HFF-Myc (cell line): Measurements from ENCODE around the gene TMEM236.

ENCODE experiments used
- DNase-seq: peaks from one replicate; pipeline ENCODE4 v3.0.0-alpha.2; 2011; ENCODE audit warnings: low read depth; ENCODE audit errors: extremely low read depth
- H3K4me3 ChIP-seq: replicated peaks from 2 replicates; pipeline ENCODE4 v1.5.1; 2011; ENCODE audit warnings: low read depth, mild to moderate bottlenecking, control low read depth, low read length
- TF ChIP-seq, protein P1 (sequence below): IDR thresholded peaks from 2 replicates; pipeline ENCODE4 v1.5.1; 2012; ENCODE audit warnings: mild to moderate bottlenecking, low read depth, low read length, control low read depth; ENCODE audit errors: missing control alignments

TMEM236 gene

DNA sequence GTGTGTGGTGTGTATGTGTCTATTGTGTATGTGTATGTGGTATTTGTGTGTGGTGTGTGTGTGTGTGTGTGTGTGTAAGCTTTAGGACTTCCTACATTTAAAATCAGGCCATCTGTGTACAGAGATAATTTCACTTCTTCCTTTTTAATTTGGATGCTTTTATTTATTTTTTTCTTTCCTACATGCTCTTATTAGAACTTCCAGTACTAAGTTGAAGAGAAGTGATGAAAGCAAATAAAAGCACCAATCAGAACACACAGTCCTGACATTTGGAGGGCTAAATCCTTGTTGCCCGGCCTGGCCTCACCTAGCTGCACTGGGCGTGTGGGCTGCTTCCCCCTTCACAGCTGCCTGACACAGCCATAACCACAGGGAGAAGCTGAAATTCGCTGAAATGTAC lies 53.3 kb downstream of the TMEM236 start:
- no peak for DNase-seq
- TF ChIP-seq, protein P1, sequence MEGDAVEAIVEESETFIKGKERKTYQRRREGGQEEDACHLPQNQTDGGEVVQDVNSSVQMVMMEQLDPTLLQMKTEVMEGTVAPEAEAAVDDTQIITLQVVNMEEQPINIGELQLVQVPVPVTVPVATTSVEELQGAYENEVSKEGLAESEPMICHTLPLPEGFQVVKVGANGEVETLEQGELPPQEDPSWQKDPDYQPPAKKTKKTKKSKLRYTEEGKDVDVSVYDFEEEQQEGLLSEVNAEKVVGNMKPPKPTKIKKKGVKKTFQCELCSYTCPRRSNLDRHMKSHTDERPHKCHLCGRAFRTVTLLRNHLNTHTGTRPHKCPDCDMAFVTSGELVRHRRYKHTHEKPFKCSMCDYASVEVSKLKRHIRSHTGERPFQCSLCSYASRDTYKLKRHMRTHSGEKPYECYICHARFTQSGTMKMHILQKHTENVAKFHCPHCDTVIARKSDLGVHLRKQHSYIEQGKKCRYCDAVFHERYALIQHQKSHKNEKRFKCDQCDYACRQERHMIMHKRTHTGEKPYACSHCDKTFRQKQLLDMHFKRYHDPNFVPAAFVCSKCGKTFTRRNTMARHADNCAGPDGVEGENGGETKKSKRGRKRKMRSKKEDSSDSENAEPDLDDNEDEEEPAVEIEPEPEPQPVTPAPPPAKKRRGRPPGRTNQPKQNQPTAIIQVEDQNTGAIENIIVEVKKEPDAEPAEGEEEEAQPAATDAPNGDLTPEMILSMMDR: no peak
- no peak overlapping the region for H3K4me3 ChIP-seq

DNA sequence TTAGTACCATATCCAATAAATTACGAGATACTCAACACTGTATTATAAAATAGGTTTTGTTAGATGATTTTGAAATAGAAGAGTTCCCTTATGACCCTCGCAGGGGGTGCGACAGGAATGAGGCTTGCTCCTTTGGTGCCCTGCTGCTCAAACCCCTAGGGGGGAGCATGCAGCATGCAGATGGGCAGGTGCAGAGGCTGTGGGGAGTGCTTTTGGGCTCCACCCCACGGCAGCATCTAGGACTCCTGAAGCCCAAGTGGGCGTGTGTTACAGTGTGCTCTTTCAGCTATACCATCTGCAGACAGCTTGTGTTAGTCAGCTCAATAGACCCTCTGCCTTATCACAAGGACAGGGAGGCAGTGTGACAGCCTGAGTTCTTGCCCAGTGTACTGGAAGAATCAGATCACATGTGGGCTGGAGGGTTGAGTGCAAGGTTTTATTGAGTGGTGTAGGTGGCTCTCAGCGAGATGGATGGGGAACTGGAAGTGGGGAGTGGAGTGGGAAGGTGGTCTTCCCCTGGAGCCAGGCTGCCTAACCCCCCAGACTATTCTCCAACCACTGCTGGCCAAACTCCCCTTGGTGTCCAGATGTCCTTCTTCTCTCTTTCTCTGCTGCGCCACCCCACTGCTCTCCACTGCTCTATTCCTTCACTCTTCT lies 54.0 kb downstream of the TMEM236 start:
- TF ChIP-seq, protein P1: peak; percentile 24
- H3K4me3 ChIP-seq: no peak overlapping the region
- DNase-seq: no peak

DNA sequence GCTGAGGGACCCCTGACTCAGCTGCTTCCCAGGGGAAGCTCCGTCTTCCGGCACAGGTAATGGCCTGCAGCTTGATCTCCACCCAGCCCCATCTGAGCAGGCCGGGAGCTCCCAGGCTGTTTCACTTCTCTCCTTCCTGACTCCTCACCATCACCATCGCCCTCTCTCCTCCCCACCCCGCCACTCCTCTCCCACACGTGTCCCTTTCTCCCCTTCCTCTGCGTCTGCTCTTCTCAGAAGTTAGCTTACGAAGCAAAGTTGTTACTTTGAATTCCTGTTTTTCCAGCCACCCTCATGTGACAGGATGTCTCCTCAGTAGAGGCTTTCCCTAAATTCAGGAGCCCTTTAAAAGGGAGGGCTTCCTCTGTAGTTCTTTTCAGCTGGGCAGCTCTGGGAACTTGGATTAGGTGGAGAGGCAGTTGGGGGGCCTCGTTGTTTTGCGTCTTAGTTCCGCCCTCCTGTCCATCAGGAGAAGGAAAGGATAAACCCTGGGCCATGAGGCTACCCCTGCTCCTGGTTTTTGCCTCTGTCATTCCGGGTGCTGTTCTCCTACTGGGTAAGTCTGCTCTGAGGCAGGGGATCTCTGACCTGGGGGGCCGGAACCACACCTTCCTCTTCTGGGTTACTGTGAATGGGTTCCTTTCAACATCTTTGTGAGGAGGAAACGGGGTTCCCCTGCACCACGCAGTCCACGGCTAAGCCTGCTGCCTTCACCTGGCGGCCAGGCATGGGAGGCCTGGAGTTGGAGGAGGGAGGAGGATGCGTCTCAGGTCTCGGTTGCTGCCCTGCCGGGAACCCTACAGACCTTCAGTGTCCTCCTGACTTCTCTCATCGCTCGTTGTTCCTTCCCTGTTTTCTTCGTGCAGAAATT lies 57.2 kb downstream of the TMEM236 start, which contains the start of gene MRC1:
TSS of gene MRC1 (plus strand) at position 378 of the 871 bp plus-strand sequence. CDS start at position 496, 118 bp downstream.
- H3K4me3 ChIP-seq: no peak within 1 kb of the TSS
- DNase-seq: no peak
- TF ChIP-seq, protein P1: no peak

DNA sequence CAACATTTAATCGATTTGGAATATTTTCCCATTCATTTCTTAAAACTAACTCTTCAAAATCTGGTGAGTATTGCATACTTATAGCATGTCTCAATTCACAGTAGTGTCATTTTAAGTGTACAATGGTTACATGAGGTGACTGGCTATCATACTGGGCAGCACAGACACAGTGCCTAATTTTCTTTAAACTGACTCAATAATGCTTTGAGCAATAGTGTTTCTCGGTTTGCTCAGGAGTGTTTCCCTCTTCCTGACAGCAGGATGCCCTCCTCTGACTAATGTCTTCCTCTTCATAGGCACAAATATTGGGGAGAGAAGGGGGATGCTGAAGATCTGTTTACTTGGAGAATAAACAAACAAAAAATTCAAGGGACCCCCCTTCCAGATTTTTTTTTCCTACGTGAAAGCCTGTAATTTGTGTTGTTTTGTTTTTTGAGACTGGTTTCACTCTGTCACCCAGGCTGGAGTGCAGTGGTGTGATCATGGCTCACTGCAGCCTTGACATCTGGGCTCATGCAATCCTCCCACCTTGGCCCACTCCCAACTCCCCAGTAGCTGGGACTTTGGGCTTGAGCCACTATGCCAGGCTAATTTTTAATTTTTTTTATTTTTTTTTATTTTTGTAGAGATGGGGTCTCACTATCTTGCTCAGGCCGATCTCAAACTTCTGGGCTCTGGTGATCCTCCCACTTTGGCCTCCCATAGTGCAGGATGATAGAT lies 59.3 kb downstream of the TMEM236 start:
- TF ChIP-seq, protein P1: no peak
- DNase-seq: no peak
- H3K4me3 ChIP-seq: no peak overlapping the region

DNA sequence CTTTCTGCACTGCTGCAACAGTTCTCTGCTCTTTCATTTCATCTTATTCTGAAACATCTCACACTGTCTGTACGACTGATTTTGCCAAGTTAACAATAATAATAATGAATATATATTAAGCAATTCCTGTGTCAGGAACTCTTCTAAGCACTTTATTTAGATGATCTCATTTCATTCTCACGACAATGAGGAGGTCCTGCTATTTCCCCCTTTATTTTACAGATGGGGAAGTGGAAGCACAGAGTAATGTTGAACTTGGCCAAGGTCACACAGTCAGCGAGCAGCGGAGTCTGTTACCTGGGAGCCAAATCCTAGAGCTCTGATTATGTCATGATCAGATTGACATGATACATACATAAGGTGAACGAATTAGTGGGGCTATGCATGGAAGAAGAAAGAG lies 63.0 kb downstream of the TMEM236 start:
- TF ChIP-seq, protein P1: no peak
- no peak for DNase-seq
- no peak overlapping the region for H3K4me3 ChIP-seq

DNA sequence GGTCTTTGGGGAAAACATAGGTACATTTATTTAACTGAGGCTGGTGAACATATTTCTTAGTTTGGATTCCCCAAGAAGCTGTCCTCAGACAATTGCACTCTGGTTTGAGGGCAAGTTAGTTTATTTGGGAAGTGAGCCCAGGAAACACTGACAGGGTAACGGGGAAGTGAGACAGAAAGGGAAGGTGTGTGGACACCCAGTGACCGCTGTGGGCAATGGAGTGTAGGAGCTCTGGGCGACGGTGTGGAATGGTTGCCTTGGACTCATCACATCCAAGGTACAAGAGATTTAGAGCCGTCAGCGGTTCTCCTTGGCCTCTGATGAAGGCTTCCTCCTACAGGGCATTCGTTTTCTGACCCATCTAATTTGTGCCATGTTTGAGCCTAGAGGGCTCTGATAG lies 64.2 kb downstream of the TMEM236 start:
- TF ChIP-seq, protein P1: no peak
- DNase-seq: no peak
- H3K4me3 ChIP-seq: no peak overlapping the region
